Lower leg skin (tissue), 3 donors: ENCODE results near the gene DLST.

Experiments
- POLR2A ChIP-seq, 2 donors: fragments of 450-650 bp; IDR thresholded peaks; one replicate each; pipeline ENCODE4 v1.6.1; 2016 to 2017; ENCODE audit warnings: antibody characterized with exemption in 2 of 2, mild to moderate bottlenecking in 1 of 2, moderate library complexity in 1 of 2
- TF ChIP-seq, protein P1 (sequence below), 3 donors: fragments of 450-650 bp; IDR thresholded peaks; one replicate each; pipeline ENCODE4 v1.5.1; 2016; ENCODE audit warnings: antibody characterized with exemption in 3 of 3, mild to moderate bottlenecking in 3 of 3, moderate library complexity in 2 of 3

DNA sequence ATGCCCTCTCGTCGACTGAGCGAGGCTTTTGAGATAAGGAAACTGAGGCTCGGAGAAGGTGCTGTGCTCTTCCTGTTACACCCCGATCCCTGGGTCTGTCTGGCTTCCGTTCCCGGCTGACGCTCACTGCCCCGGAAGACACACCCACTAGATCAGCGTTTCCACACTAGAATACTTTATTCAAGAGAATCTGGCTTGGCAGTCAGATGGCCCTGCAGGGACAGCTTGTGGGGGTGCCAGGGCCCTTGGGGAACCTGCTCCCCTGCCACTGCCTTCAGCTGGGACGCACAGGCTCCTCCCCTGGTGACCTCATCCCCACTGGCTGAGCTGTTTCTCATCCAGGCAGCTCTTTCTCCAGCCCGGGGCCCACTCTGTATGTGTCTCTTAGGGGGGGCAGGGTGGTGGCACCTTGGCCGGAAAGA is 60.0 kb downstream of the DLST start:
- TF ChIP-seq, protein P1, sequence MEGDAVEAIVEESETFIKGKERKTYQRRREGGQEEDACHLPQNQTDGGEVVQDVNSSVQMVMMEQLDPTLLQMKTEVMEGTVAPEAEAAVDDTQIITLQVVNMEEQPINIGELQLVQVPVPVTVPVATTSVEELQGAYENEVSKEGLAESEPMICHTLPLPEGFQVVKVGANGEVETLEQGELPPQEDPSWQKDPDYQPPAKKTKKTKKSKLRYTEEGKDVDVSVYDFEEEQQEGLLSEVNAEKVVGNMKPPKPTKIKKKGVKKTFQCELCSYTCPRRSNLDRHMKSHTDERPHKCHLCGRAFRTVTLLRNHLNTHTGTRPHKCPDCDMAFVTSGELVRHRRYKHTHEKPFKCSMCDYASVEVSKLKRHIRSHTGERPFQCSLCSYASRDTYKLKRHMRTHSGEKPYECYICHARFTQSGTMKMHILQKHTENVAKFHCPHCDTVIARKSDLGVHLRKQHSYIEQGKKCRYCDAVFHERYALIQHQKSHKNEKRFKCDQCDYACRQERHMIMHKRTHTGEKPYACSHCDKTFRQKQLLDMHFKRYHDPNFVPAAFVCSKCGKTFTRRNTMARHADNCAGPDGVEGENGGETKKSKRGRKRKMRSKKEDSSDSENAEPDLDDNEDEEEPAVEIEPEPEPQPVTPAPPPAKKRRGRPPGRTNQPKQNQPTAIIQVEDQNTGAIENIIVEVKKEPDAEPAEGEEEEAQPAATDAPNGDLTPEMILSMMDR (IDR thresholded peaks at IDR 0.05), result no peak
- no peak for TF ChIP-seq POLR2A (IDR thresholded peaks at IDR 0.05)
